Measurements from ENCODE around the gene CIT.
"Not testable (repeated sequence)": the region's sequence is repeated elsewhere in the genome, so short reads cannot be mapped to it uniquely, and the experiment has no call there.

CIT gene

GRCh38 chr12:119727600-119728443, 149.3 kb downstream of the CIT start:
- DNase-seq, result no peak

DNA sequence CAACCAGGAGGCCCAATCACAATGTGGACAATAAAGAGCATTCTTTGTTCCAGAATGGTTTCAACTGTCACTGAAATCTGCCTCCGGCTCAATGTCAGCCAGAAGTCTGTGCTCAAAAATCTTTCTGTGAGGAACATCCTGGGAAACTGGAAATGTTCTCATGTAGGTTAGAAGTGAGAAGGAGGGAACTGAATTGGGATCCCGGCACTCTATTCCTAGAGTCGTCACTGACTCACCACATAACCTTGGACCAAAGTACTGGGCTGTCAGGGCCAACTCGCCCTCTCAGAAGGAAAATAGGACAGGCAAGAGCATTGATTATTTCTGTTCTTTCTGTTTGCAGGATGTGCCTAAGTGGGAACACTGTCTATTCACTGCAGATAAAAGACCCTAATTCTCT, 151.6 kb downstream of the CIT start:
- DNase-seq, result no peak

GRCh38 chr12:119721306-119721705, 155.8 kb downstream of the CIT start:
- DNase-seq, result no peak

GRCh38 chr12:119720349-119720748, 156.8 kb downstream of the CIT start:
- no peak for DNase-seq

- no peak for DNase-seq
Observed at GRCh38 chr12:119718141-119718540, 159.0 kb downstream of the CIT start.

GRCh38 chr12:119715268-119715620, 161.9 kb downstream of the CIT start:
- DNase-seq, result no peak

DNA sequence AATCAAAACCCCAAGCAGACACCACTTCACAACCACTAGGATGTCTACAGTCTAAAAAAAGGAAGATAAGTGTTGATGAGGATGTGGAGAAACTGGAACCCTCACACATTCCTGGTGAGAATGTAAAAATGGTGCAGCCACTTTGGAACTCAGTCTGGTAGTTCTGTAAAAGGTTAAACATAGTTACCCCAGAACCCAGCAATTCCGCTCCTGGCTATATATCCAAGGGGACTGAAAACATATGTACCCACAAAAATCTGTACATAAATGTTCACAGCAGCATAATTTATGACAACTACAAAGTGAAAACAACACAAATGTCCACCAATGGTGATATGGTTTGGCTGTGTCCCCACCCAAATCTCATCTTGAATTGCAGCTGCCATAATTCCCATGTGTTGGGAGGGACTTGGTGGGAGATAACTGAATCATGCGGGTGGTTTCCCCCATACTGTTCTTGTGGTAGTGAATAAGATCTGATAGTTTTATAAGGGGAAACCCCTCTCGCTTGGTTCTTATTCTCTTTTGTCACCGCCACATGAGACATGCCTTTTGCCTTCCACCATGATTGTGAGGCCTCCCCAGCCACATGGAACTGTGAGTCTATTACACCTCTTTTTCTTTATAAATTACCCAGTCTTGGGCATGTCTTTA, 162.4 kb downstream of the CIT start:
- no peak for DNase-seq

DNA sequence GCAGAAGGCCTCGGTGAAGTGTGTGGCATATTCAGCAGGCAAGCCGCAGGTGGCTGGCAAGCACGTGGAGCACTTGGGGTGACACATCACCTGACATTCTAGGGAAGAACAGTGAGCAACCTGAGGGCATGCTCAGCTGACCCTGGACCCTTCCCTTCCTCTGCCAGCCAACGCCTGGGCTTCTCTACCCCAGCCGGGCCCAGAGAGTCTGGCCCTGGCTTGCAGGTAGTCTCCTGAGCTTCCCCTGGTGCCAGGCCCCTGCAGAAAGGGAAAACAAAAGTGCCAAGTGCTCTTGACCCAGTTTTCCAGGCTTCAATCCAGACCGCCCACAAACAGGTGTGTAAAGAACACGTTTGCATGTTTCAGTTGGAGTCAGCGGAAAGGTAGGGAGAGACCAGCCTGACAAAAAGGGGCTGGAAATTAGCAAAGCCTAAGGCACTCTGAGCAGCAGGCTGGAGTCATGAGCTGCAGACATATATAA, 163.5 kb downstream of the CIT start:
- DNase-seq, result peak; percentile 62

- DNase-seq, result no peak
Observed at GRCh38 chr12:119712721-119713120, 164.4 kb downstream of the CIT start.

DNA sequence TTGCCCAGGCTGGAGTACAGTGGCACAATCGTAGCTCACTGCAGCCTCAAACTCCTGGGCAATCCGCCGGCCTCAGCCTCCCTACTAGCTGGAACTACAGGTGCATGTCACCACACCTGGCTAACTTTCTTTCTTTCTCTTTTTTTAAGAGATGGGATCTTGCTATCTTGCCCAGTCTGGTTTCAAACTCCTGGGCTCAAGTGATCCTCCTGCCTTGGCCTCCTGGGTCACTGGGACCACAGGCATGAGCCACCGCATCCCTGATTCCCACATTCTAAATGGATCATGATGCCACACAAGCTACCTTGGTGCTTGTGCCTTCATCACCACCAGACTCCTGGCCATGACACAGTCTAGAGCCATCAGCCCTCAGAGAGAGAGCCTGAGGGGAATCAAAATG, 165.4 kb downstream of the CIT start:
- DNase-seq, result no peak

- peak; percentile 71 for DNase-seq
Observed at GRCh38 chr12:119710965-119711551, 166.1 kb downstream of the CIT start.

DNA sequence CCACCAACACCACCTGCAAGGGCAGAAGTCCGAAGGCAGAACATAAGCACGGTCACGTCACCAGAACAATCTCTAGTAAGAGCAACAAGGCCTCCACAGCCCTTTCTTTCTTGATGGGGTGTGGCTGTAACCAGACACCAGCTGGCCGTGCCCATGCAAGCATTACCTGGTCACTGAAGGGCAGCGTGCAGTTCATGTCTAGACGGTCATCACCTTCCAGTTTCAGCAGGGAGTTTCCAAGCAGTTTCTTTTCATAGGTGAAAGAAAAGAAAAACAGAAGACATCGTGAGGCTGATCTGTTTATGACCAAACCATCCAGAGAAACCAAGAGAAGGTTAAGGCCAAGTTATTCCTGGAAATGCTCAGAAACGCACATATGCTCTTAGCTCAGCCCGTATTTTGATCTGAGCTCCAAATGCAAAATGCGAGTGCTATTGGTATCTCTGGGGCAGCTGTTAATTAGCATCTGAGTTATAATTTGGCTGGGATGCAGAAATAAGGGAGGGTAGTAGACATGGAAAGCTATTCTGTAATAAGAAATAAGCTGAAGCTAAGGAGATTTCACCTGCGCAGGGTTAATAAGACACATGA, 166.7 kb downstream of the CIT start:
- DNase-seq, result peak; percentile 12

- DNase-seq, result not testable (repeated sequence)
Observed at GRCh38 chr12:119706427-119706826, 170.7 kb downstream of the CIT start.

DNA sequence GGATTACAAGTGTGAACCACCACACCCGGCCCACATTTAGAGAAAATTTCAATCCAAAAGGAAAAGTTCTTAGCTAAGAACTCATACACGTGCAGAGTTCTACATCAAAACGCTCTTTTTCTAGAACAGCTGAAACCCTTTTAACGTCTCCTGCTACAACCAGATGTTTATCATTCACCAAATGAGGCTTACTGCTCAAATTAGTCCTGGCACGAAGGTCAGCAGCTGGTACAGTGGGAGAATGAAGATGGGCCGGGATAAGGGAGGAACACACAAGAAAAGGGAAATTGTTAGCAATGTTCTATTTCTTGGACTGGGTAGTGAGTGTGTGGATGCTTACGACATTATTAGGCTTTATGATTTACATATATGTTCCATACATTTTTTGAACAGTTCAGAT, 171.9 kb downstream of the CIT start:
- no peak for DNase-seq

DNA sequence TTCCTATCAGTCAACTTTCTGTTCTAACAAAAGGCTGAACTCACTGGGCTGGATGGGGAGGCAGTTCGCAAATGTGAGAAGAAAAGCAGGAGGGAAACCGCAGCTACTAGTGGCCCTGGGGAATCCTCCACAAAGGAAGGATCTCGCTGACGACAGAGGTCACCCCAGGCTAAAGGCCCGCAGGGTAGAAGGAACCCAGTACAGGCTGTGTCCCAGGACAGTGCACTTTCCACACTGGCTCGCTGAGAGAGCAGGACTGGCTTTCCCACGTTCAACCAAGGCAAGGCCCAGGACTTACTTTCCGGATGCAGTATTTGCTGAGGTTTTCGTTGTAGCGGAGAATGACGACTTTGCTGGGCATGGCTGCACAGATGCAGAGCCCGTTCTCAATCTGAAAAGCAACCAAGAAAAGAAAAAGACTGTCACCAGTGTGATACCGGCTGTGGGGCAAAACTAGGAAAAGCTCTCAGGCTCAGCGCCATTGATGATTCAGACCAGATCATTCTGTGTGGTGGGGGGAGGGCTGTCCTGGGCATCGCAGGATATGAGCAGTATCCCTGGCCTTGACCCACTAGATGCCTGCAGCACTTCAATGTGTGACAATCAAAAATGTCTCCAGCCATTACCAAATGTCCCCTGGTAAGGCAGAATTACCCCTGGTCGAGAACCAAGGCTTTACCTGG, 172.9 kb downstream of the CIT start:
- DNase-seq, result no peak

GRCh38 chr12:119700078-119700477, 177.0 kb downstream of the CIT start:
- no peak for DNase-seq

GRCh38 chr12:119699199-119699760, 177.8 kb downstream of the CIT start:
- peak; percentile 26 for DNase-seq

DNA sequence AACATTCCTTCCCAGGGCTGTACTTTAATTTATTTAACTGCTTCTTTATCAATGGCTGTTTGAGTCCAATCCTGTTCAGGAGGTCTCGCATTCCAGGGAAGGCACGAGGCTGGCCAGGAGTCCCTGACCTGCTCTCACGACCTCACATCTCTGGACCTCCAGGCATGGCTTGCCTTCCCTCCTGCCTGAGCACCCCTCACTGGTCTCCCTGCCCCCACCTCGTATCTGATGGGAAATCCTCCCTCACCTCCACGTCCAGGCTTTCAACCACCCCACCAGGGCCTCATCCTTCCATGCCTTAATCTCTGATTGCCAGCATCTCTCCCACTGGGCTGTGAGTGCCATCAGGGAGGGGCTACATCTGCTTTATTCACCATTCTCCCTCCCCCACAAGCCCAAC, 180.2 kb downstream of the CIT start:
- DNase-seq, result no peak

DNA sequence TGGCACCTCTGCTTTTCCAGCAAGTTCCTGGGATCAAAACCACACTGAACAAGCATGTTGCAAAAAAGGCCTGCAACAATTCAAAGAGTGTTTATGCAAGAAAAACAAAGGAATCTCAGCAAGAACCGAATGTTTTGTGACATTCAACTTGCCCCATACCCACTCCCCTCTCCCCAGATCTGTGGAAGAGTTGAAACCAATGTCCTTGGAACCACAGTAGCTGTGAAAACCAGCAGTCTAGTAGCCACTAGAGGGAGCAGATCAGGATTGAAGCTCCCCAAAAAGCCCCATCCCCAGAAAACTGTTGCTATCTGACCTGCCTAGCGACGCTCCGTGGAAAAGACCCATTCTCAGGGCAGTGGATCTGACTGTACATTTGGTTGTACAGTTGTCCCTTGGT, 182.1 kb downstream of the CIT start:
- DNase-seq, result no peak

DNA sequence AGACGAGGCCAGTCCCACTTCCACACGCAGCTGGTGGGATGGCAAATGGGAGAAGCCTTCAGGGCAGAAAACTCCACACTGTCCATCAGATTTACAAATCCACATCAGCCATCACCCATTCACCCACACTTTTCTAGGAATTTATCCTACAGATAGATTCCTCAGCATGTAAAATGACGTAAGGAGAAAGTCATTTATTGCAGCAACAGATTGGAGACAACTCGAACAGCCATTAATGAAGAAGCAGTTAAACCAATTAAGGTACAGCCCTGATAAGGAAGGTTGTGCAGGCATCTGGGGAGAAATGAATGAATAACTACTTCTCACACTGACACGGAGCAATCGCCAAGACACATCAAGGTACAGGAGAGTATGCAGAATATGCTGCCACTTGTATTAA, 183.0 kb downstream of the CIT start:
- no peak for DNase-seq

GRCh38 chr12:119693511-119693910, 183.6 kb downstream of the CIT start:
- DNase-seq, result peak; percentile 27

- DNase-seq, result peak; percentile 77
Observed at GRCh38 chr12:119692997-119693396, 184.1 kb downstream of the CIT start.

GRCh38 chr12:119692410-119692809, 184.7 kb downstream of the CIT start:
- DNase-seq, result no peak

Data from DMS79 (cell line).